Measurements from ENCODE around the gene C6orf47.

DNA sequence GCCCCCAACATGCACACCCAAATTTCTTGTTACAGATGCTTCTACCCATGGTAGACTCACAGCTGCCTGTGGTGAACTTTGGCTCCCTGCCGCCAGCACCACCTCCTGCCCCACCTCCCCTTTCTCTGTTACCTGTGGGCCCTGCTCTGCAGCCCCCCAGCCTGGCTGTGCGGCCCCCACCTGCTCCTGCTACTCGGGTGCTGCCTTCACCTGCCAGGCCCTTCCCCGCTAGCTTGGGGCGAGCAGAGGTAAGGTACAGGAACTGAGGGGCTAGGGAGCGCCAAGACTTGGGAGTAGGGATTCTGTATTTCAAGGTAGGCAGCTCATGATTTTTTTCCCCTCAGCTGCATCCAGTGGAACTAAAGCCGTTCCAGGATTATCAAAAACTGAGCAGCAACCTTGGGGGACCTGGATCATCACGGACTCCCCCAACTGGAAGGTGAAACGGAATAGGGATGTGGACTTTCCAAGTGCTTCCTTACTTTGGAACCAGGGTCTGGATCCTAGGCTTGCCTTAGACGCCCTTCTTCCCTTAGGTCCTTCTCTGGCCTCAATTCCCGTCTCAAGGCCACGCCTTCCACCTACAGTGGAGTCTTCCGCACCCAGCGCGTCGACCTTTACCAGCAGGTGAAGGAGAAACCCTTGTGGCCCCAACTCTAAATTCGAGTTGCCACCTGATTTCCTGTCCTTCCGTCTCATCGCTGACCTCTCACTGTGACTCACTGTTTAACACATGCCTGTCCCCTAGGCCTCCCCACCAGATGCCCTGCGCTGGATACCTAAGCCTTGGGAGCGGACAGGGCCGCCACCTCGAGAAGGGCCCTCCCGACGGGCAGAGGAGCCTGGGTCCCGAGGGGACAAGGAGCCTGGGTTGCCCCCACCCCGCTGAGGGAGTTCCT, 23.6 kb downstream of the C6orf47 start:
- TF ChIP-seq, protein P1, sequence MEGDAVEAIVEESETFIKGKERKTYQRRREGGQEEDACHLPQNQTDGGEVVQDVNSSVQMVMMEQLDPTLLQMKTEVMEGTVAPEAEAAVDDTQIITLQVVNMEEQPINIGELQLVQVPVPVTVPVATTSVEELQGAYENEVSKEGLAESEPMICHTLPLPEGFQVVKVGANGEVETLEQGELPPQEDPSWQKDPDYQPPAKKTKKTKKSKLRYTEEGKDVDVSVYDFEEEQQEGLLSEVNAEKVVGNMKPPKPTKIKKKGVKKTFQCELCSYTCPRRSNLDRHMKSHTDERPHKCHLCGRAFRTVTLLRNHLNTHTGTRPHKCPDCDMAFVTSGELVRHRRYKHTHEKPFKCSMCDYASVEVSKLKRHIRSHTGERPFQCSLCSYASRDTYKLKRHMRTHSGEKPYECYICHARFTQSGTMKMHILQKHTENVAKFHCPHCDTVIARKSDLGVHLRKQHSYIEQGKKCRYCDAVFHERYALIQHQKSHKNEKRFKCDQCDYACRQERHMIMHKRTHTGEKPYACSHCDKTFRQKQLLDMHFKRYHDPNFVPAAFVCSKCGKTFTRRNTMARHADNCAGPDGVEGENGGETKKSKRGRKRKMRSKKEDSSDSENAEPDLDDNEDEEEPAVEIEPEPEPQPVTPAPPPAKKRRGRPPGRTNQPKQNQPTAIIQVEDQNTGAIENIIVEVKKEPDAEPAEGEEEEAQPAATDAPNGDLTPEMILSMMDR (conservative IDR thresholded peaks at IDR 0.05; ENCODE audit: low read length): no peak
- no peak for TF ChIP-seq EZH2phosphoT487 (IDR thresholded peaks at IDR 0.05; ENCODE audit: borderline replicate concordance, low read depth, low read length)

Measured in OCI-LY7 (cell line).